K562 (cell line): Measurements from ENCODE around the gene KCTD17. TPM values are rescaled to one million over a fixed set of nuclear protein-coding genes. Genes with fewer than 3 reads are reported as not detected.
A peak's percentile ranks its signal among the peaks of the same experiment; 100 is the strongest.

Experiments used
- ATAC-seq: fragments of 200-7000 bp; cut with Tn5 transposase; 3 replicates; pipeline ENCODE4 v1.9.1; 2020; ENCODE audit warnings: moderate library complexity
- BruUV-seq: library from RNA; stranded (reverse); fragments of 400-500 nt; replicated peaks from 2 replicates; lab custom pipeline; 2021; lab: Mats Ljungman, UMichigan
- CTCF ChIA-PET: fragments of 300-600 bp; formaldehyde crosslinking; extraction: SDS; loops from one replicate; lab custom pipeline; 2021; ENCODE audit warnings: low intra/inter-chr PET ratio; lab: Yijun Ruan, JAX
- POLR2A ChIA-PET: fragments of 300-600, 350-650 bp; sonication (Branson Sonifier 250); formaldehyde crosslinking; extraction: SDS; loops from one replicate; lab custom pipeline; 2021; ENCODE audit warnings: antibody characterized with exemption, inconsistent platforms; lab: Yijun Ruan, JAX
- DNase-seq, 4 experiments: peaks; one replicate each; pipeline versions ENCODE4 v3.0.0 to v3.0.0-alpha.2; 2011 to 2018; ENCODE audit warnings: low spot score in 3 of 4, mixed read lengths in 3 of 4; ENCODE audit errors: extremely low read depth in 1 of 4
- FAIRE-seq: peaks from 2 replicates; lab custom pipeline; 2011; peaks lifted over from hg19 to GRCh38; lab: Jason Lieb, UNC
- H2AFZ ChIP-seq: 2 replicates; pipeline ENCODE4 v1.6.0; 2011; ENCODE audit warnings: low read depth, low read length, control low read depth, inconsistent platforms
- H3K27ac ChIP-seq: fragments of 200-600 bp; 3 replicates; pipeline ENCODE4 v1.8.0; 2011; ENCODE audit warnings: low read depth, mild to moderate bottlenecking, control low read depth, inconsistent platforms, low read length, moderate library complexity, mixed read lengths; ENCODE audit errors: extremely low read depth
- H3K27me3 ChIP-seq, 2 experiments: fragments of 300-600 bp in 1 of 2; 2 replicates in 1 of 2; 3 replicates in 1 of 2; pipeline versions ENCODE4 v1.6.0 to v1.8.0; 2011; ENCODE audit warnings: inconsistent platforms in 2 of 2, low read length in 2 of 2, mild to moderate bottlenecking in 1 of 2, mixed read lengths in 1 of 2, moderate library complexity in 1 of 2; ENCODE audit not compliant: control insufficient read depth in 2 of 2, insufficient read depth in 2 of 2
- H3K36me3 ChIP-seq: fragments of 300-600 bp; 3 replicates; pipeline ENCODE4 v1.8.0; 2011; ENCODE audit warnings: mild to moderate bottlenecking, low read length, inconsistent platforms; ENCODE audit not compliant: control insufficient read depth, insufficient read depth
- H3K4me1 ChIP-seq, 2 experiments: fragments of 200-600 bp in 1 of 2; replicated peaks in 1 of 2; 2 replicates in 1 of 2; 3 replicates in 1 of 2; pipeline versions ENCODE4 v1.5.1 to v1.8.0; 2011; ENCODE audit warnings: inconsistent platforms in 2 of 2, low read length in 2 of 2, mild to moderate bottlenecking in 1 of 2, mixed read lengths in 1 of 2, moderate library complexity in 1 of 2; ENCODE audit not compliant: control insufficient read depth in 2 of 2, insufficient read depth in 2 of 2
- H3K4me2 ChIP-seq: 2 replicates; pipeline ENCODE4 v1.6.1; 2011; ENCODE audit warnings: low read length, control low read depth, inconsistent platforms, mixed read lengths; ENCODE audit not compliant: insufficient read depth
- H3K4me3 ChIP-seq: fragments of 200-600 bp; sonication (generic), shearing (Covaris generic); 2 replicates; pipeline ENCODE4 v1.5.1; 2016; ENCODE audit warnings: control low read depth, inconsistent platforms
- H3K79me2 ChIP-seq: fragments of 200-600 bp; 3 replicates; pipeline ENCODE4 v1.8.0; 2011; ENCODE audit warnings: low read length, inconsistent platforms; ENCODE audit not compliant: control insufficient read depth, insufficient read depth
- H3K9ac ChIP-seq, 2 experiments: 2 replicates each; pipeline versions ENCODE4 v1.6.0 to v1.6.1; 2011; ENCODE audit warnings: low read depth in 2 of 2, low read length in 2 of 2, control low read depth in 1 of 2, inconsistent platforms in 1 of 2, mild to moderate bottlenecking in 1 of 2, mixed read lengths in 1 of 2; ENCODE audit not compliant: insufficient read depth in 1 of 2
- H3K9me1 ChIP-seq: one replicate; pipeline ENCODE4 v1.6.0; 2011; ENCODE audit warnings: inconsistent platforms, mild to moderate bottlenecking, low read length, moderate library complexity; ENCODE audit not compliant: control insufficient read depth, insufficient read depth
- H3K9me3 ChIP-seq: replicated peaks from 2 replicates; pipeline ENCODE4 v1.5.1; 2011; ENCODE audit warnings: low read depth, low read length, inconsistent platforms; ENCODE audit not compliant: control insufficient read depth, insufficient read depth
- H4K20me1 ChIP-seq: replicated peaks from 2 replicates; pipeline ENCODE4 v1.6.1; 2011; ENCODE audit warnings: low read length, inconsistent platforms, mixed read lengths; ENCODE audit not compliant: control insufficient read depth, insufficient read depth
- FOXP1 ChIP-seq: sonication (generic); formaldehyde crosslinking; IDR thresholded peaks from 2 replicates; pipeline ENCODE4 v1.8.0; 2022; ENCODE audit warnings: mild to moderate bottlenecking, missing genetic modification reagents
- KDM1A ChIP-seq, 2 experiments: fragments of 450-650 bp; IDR thresholded peaks; 2 replicates each; pipeline ENCODE4 v1.6.1; 2016; ENCODE audit warnings: mild to moderate bottlenecking in 2 of 2
- RFX1 ChIP-seq: fragments of 450-650 bp; IDR thresholded peaks from 2 replicates; pipeline ENCODE4 v1.6.1; 2016; ENCODE audit warnings: mild to moderate bottlenecking, moderate library complexity
- SNAPC5 ChIP-seq: fragments of 250-450 bp; sonication (Bioruptor Pico); IDR thresholded peaks from 2 replicates; pipeline ENCODE4 v1.8.0; 2021; ENCODE audit warnings: moderate library complexity, mild to moderate bottlenecking, inconsistent platforms
- WGBS: fragments of 100-300 bp; shearing (Covaris generic); methylation state at CpG from one replicate; pipeline ENCODE4 v1.1.6; 2016; ENCODE audit warnings: low coverage, mixed read lengths; ENCODE audit not compliant: insufficient coverage; ENCODE audit errors: missing lambda C conversion rate; 5-methylcytosine and 5-hydroxymethylcytosine counted together
- in situ Hi-C: fragments of 300-500 bp; cut with MboI; formaldehyde crosslinking; loops from 4 replicates; pipeline ENCODE4 v1.15.0; 2018; ENCODE audit warnings: inconsistent platforms, mixed read lengths
- intact Hi-C: fragments of 100-400 bp; cut with micrococcal nuclease; formaldehyde crosslinking; loops from 2 replicates; pipeline ENCODE4 v1.14.2; 2022
- polyA plus RNA-seq, 8 experiments: library from polyadenylated mRNA; depleted of rRNA in 4 of 8; stranded (reverse) in 5 of 8; unstranded in 3 of 8; fragments of >200 nt; fragmentation: Nextera tagmentation in 2 of 8; fragmentation: Illumina TruSeq in 1 of 8; extraction: Ambion mirVana in 2 of 8; extraction: Trizol in 1 of 8; gene quantifications; 2 replicates each; pipeline versions ENCODE4 v1.2.1 to v1.2.3, GENCODE V29; 2011 to 2014; ENCODE audit warnings: inconsistent platforms in 1 of 8, missing spikeins in 1 of 8
- total RNA-seq, 7 experiments: library from RNA; depleted of rRNA in 6 of 7; stranded (reverse); fragments of >200 nt in 6 of 7; fragmentation: Illumina TruSeq in 2 of 7; extraction: Trizol in 2 of 7; gene quantifications; 2 replicates each; pipeline versions ENCODE4 v1.2.1 to v1.2.3, GENCODE V29; 2011 to 2021; ENCODE audit warnings: low replicate concordance in 1 of 7
- TF ChIP-seq, protein P1 (sequence below), 2 experiments: fragments of 450-650 bp in 1 of 2; sonication (generic) in 1 of 2; formaldehyde crosslinking in 1 of 2; IDR thresholded peaks in 1 of 2; conservative IDR thresholded peaks in 1 of 2; 2 replicates each; pipeline versions ENCODE4 v1.6.1 to v1.8.1; 2016 to 2023; ENCODE audit warnings: mild to moderate bottlenecking in 2 of 2, moderate library complexity in 2 of 2, inconsistent platforms in 1 of 2, missing genetic modification reagents in 1 of 2

KCTD17 gene
- total and polyA plus RNA-seq, 9 of the 15 experiments (the other 6 are each of a cell fraction or from before 2014, with no cell fraction given) = 0.22 to 0.90 (median 0.49) TPM; not detected in 2

DNA sequence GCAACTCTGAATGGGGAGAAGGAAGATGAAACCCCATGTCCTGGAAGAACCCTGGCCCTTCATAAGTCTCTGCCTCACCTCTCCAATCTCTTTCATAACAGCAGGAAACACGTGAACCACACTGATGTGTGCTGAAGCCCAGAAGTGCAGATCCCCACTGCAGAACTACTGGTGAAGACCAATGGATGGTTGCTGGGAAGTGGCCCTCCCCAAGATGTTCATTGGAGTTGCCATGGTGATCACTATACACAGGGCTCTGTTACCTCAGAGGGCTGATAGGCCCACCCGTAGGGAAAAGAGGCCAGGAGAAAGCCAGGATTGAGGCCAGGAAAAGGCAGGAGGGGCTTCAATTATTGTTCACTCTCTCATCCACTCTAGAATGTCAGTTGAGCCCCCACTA lies 43.9 kb upstream of the KCTD17 start:
- Histone ChIP-seq H3K9ac (no peak overlapping the region), H3K79me2 (no peaks in the 10 kb centered on the region), H2AFZ (no peak overlapping the region), H3K4me3 (no peak overlapping the region), H3K9me1 (no peaks in the 10 kb centered on the region), H3K27ac (no peak overlapping the region), H3K27me3 (peaks cover 2 to 10% of the 10 kb centered on the region in 2 experiments; a peak in 2 of 5 replicates), H4K20me1 (no peaks in the 10 kb centered on the region), H3K4me2 (no peak overlapping the region), H3K36me3 (no peaks in the 10 kb centered on the region), H3K9me3 (no peaks in the 10 kb centered on the region), H3K4me1 (peaks cover 6 to 7% of the 10 kb centered on the region in 2 experiments; a peak in 3 of 5 replicates)
- peak; percentile 64 for TF ChIP-seq RFX1
- TF ChIP-seq, protein P1, sequence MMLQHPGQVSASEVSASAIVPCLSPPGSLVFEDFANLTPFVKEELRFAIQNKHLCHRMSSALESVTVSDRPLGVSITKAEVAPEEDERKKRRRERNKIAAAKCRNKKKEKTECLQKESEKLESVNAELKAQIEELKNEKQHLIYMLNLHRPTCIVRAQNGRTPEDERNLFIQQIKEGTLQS (IDR thresholded peaks at IDR 0.05) = no peak
- TF ChIP-seq, protein P1 (CRISPR knock-in tag; conservative IDR thresholded peaks at IDR 0.05) = no peak
- intact Hi-C loops = no loop called here
- POLR2A ChIA-PET = no interaction called here
- DNase-seq = no peak
- BruUV-seq = no TSS peak
- WGBS = 0% methylated on average over 2 of the region's 2 CpGs
- no peak for ATAC-seq
- FAIRE-seq = no peak
- in situ Hi-C loops = no loop called here
- CTCF ChIA-PET = no interaction called here

GRCh38 chr22:37008365-37008764 lies 43.2 kb upstream of the KCTD17 start:
- H3K79me2 ChIP-seq = no peaks in the 10 kb centered on the region
- no peak for ATAC-seq
- WGBS = 0% methylated on average over 2 of the region's 2 CpGs
- POLR2A ChIA-PET = interaction anchor here (0.7 to 1.1 kb wide), 2 partner anchors 10 to 119 kb away, joined by 3 to 5 read pairs; no protein-coding TSS in a partner anchor
- peaks cover 6 to 7% of the 10 kb centered on the region in 2 experiments; a peak in 3 of 5 replicates for H3K4me1 ChIP-seq
- peak in 1 of 4 experiments; percentile 18 for DNase-seq
- peaks cover 2 to 10% of the 10 kb centered on the region in 2 experiments; a peak in 2 of 5 replicates for H3K27me3 ChIP-seq
- no peak overlapping the region for H3K4me3 ChIP-seq
- no peak overlapping the region for H3K9ac ChIP-seq
- no peak overlapping the region for H3K27ac ChIP-seq
- BruUV-seq = no TSS peak
- H3K9me1 ChIP-seq = no peaks in the 10 kb centered on the region
- H4K20me1 ChIP-seq = no peaks in the 10 kb centered on the region
- H2AFZ ChIP-seq = no peak overlapping the region
- FAIRE-seq = no peak
- in situ Hi-C loops = no loop called here
- no peak overlapping the region for H3K4me2 ChIP-seq
- no peaks in the 10 kb centered on the region for H3K9me3 ChIP-seq
- CTCF ChIA-PET = no interaction called here
- no peaks in the 10 kb centered on the region for H3K36me3 ChIP-seq
- intact Hi-C loops = no loop called here
- TF ChIP-seq KDM1A (IDR thresholded peaks at IDR 0.05) (peak; percentile 37 to 48; a peak in 2 of 4 replicates), FOXP1 (no peak), SNAPC5 (no peak)
